GM10847 (cell line): ENCODE data around the gene ANKRD6.

Experiments used
- POLR2A ChIP-seq: IDR thresholded peaks from 2 replicates; pipeline ENCODE4 v1.6.1; 2011; ENCODE audit not compliant: insufficient read length; ENCODE audit errors: extremely low read depth

The ANKRD6 gene

GRCh38 chr6:89680150-89680549 is 247.2 kb downstream of the ANKRD6 start:
- TF ChIP-seq POLR2A: no peak

- TF ChIP-seq POLR2A: no peak
These were observed 247.6 kb downstream of the ANKRD6 start for GRCh38 chr6:89680551-89680950.

- no peak for TF ChIP-seq POLR2A
These were observed 249.1 kb downstream of the ANKRD6 start for GRCh38 chr6:89681983-89682564.

GRCh38 chr6:89682991-89683390 is 250.0 kb downstream of the ANKRD6 start:
- TF ChIP-seq POLR2A: no peak
